GM08714 (cell line): ENCODE data around the gene PSMA6.
"Not testable (repeated sequence)": the region's sequence is repeated elsewhere in the genome, so short reads cannot be mapped to it uniquely, and the experiment has no call there.

ENCODE experiments used
- H3K4me3 ChIP-seq: fragments of 200-500 bp; sonication (Bioruptor generic); 2 replicates; pipeline ENCODE4 v1.5.1; 2014; ENCODE audit warnings: mild to moderate bottlenecking, low read length, inconsistent platforms
- ZNF274 ChIP-seq: IDR thresholded peaks from 2 replicates; pipeline ENCODE4 v1.6.1; 2012; ENCODE audit warnings: mild to moderate bottlenecking, low read depth, low read length

PSMA6 gene

GRCh38 chr14:35340616-35341453 is 48.7 kb downstream of the PSMA6 start:
- no peak overlapping the region for H3K4me3 ChIP-seq
- TF ChIP-seq ZNF274 = no peak

GRCh38 chr14:35341454-35341750 is 49.2 kb downstream of the PSMA6 start:
- H3K4me3 ChIP-seq = no peak overlapping the region

GRCh38 chr14:35341751-35342488 is 49.7 kb downstream of the PSMA6 start:
- no peak for TF ChIP-seq ZNF274
- H3K4me3 ChIP-seq = no peak overlapping the region

More at GRCh38 chr14:35341454-35341750, 49.2 kb downstream of the PSMA6 start:
- TF ChIP-seq ZNF274 = no peak

GRCh38 chr14:35342489-35343010 is 50.4 kb downstream of the PSMA6 start:
- H3K4me3 ChIP-seq = no peak overlapping the region
- no peak for TF ChIP-seq ZNF274

- TF ChIP-seq ZNF274 = no peak
- H3K4me3 ChIP-seq = no peak overlapping the region
Measured at GRCh38 chr14:35343702-35344101, 51.5 kb downstream of the PSMA6 start.

GRCh38 chr14:35344107-35344807 is 52.1 kb downstream of the PSMA6 start:
- H3K4me3 ChIP-seq = no peak overlapping the region
- TF ChIP-seq ZNF274 = no peak

- no peak for TF ChIP-seq ZNF274
- H3K4me3 ChIP-seq = no peak overlapping the region
Measured at GRCh38 chr14:35346738-35347322, 54.6 kb downstream of the PSMA6 start.

GRCh38 chr14:35347323-35348043 is 55.3 kb downstream of the PSMA6 start:
- no peak overlapping the region for H3K4me3 ChIP-seq
- no peak for TF ChIP-seq ZNF274

- not testable (repeated sequence) for H3K4me3 ChIP-seq
Measured at GRCh38 chr14:35348044-35348380, 55.8 kb downstream of the PSMA6 start.

GRCh38 chr14:35349496-35350365 is 57.5 kb downstream of the PSMA6 start:
- no peak for TF ChIP-seq ZNF274
- no peak overlapping the region for H3K4me3 ChIP-seq

- H3K4me3 ChIP-seq = no peak overlapping the region
- no peak for TF ChIP-seq ZNF274
Measured at GRCh38 chr14:35351497-35351896, 59.3 kb downstream of the PSMA6 start.

- H3K4me3 ChIP-seq = no peak overlapping the region
- TF ChIP-seq ZNF274 = no peak
Measured at GRCh38 chr14:35351897-35352273, 59.7 kb downstream of the PSMA6 start.

- no peak for TF ChIP-seq ZNF274
- H3K4me3 ChIP-seq = no peak overlapping the region
Measured at GRCh38 chr14:35352274-35353233, 60.4 kb downstream of the PSMA6 start.
